GM12878 (cell line): ENCODE measurements around the gene FBXL15. TPM values are rescaled to one million over a fixed set of nuclear protein-coding genes. Genes with fewer than 3 reads are reported as not detected.

ENCODE experiments used
- ATAC-seq: fragments of 200-7000 bp; cut with Tn5 transposase; 3 replicates; pipeline ENCODE4 v1.9.1; 2020; ENCODE audit warnings: mild to moderate bottlenecking, moderate library complexity
- BruUV-seq: library from RNA; stranded (reverse); fragments of 400-500 nt; replicated peaks from 2 replicates; lab custom pipeline; 2021; lab: Mats Ljungman, UMichigan
- CTCF ChIA-PET: fragments of 300-600 bp; sonication (Branson Sonifier 250); formaldehyde crosslinking; extraction: SDS; loops from one replicate; lab custom pipeline; 2021; ENCODE audit warnings: inconsistent platforms; lab: Yijun Ruan, JAX
- POLR2A ChIA-PET: fragments of 350-600 bp; formaldehyde crosslinking; extraction: SDS; loops from one replicate; lab custom pipeline; 2021; ENCODE audit warnings: inconsistent platforms; lab: Charles Lee
- RAD21 ChIA-PET: fragments of 300-600 bp; sonication (Branson Sonifier 250); formaldehyde crosslinking; loops from one replicate; lab custom pipeline; 2023; ENCODE audit warnings: antibody characterized with exemption; ENCODE audit not compliant: unreplicated experiment; lab: Charles Lee
- SMC1A ChIA-PET: fragments of 300-600 bp; sonication (Branson Sonifier 250); formaldehyde crosslinking; loops from one replicate; lab custom pipeline; 2023; ENCODE audit not compliant: unreplicated experiment, uncharacterized antibody; lab: Charles Lee
- DNase-seq: peaks from one replicate; pipeline ENCODE4 v3.0.0-alpha.2; 2011; ENCODE audit warnings: low read depth, low spot score
- FAIRE-seq: peaks from 3 replicates; lab custom pipeline; 2011; peaks lifted over from hg19 to GRCh38; lab: Jason Lieb, UNC
- H2AFZ ChIP-seq: 2 replicates; pipeline ENCODE4 v1.6.0; 2011; ENCODE audit warnings: low read depth, low read length, control low read depth; ENCODE audit not compliant: control insufficient read depth
- H3K27ac ChIP-seq: 2 replicates; pipeline ENCODE4 v1.5.1; 2011; ENCODE audit warnings: control low read depth; ENCODE audit not compliant: control insufficient read depth, insufficient read depth
- H3K27me3 ChIP-seq, 2 experiments: replicated peaks in 1 of 2; 2 replicates each; pipeline versions ENCODE4 v1.6.0 to v1.6.1; 2011; ENCODE audit warnings: low read length in 1 of 2; ENCODE audit not compliant: control insufficient read depth in 2 of 2, insufficient read depth in 2 of 2
- H3K36me3 ChIP-seq, 2 experiments: 2 replicates each; pipeline ENCODE4 v1.5.1; 2011; ENCODE audit warnings: low read length in 1 of 2; ENCODE audit not compliant: control insufficient read depth in 2 of 2, insufficient read depth in 2 of 2
- H3K4me1 ChIP-seq: 2 replicates; pipeline ENCODE4 v1.6.1; 2011; ENCODE audit warnings: mild to moderate bottlenecking, low read length, moderate library complexity, mixed read lengths; ENCODE audit not compliant: control insufficient read depth, insufficient read depth
- H3K4me2 ChIP-seq: 2 replicates; pipeline ENCODE4 v1.6.0; 2011; ENCODE audit warnings: control low read depth; ENCODE audit not compliant: control insufficient read depth, insufficient read depth
- H3K4me3 ChIP-seq: fragments of 200-600 bp; sonication (generic); 2 replicates; pipeline ENCODE4 v1.5.1; 2016
- H3K79me2 ChIP-seq: 2 replicates; pipeline ENCODE4 v1.6.0; 2011; ENCODE audit warnings: low read length; ENCODE audit not compliant: control insufficient read depth, insufficient read depth
- H3K9ac ChIP-seq: 2 replicates; pipeline ENCODE4 v1.8.0; 2011; ENCODE audit warnings: low read length, control low read depth, mixed read lengths; ENCODE audit not compliant: control insufficient read depth, insufficient read depth
- H3K9me3 ChIP-seq: replicated peaks from 3 replicates; pipeline ENCODE4 v1.5.1; 2011; ENCODE audit warnings: mild to moderate bottlenecking, low read length; ENCODE audit not compliant: control insufficient read depth, insufficient read depth
- H4K20me1 ChIP-seq: 2 replicates; pipeline ENCODE4 v1.6.0; 2011; ENCODE audit not compliant: control insufficient read depth, insufficient read depth
- BACH1 ChIP-seq: fragments of 450-650 bp; IDR thresholded peaks from 2 replicates; pipeline ENCODE4 v1.6.1; 2017; ENCODE audit warnings: mild to moderate bottlenecking, borderline replicate concordance
- BMI1 ChIP-seq: fragments of 450-650 bp; IDR thresholded peaks from 2 replicates; pipeline ENCODE4 v1.6.1; 2016; ENCODE audit warnings: mild to moderate bottlenecking, moderate library complexity, borderline replicate concordance
- ETV6 ChIP-seq, 2 experiments: fragments of 450-650 bp in 1 of 2; IDR thresholded peaks in 1 of 2; conservative IDR thresholded peaks in 1 of 2; 2 replicates each; pipeline ENCODE4 v1.6.1; 2014; ENCODE audit warnings: antibody characterized with exemption in 1 of 2, borderline replicate concordance in 1 of 2, low read depth in 1 of 2, mild to moderate bottlenecking in 1 of 2, moderate library complexity in 1 of 2
- FOXM1 ChIP-seq: IDR thresholded peaks from 2 replicates; pipeline ENCODE4 v1.6.1; 2012; ENCODE audit warnings: low read depth, mild to moderate bottlenecking, inconsistent platforms, low read length, moderate library complexity
- JUNB ChIP-seq: IDR thresholded peaks from 2 replicates; pipeline ENCODE4 v1.6.1; 2016; ENCODE audit warnings: antibody characterized with exemption, mild to moderate bottlenecking
- MTA2 ChIP-seq: fragments of 450-650 bp; IDR thresholded peaks from 2 replicates; pipeline ENCODE4 v1.6.1; 2016; ENCODE audit warnings: low read depth, mild to moderate bottlenecking, moderate library complexity
- MXI1 ChIP-seq: fragments of 150-350 bp; IDR thresholded peaks from 2 replicates; pipeline ENCODE4 v1.6.1; 2011; ENCODE audit warnings: low read depth, mild to moderate bottlenecking, inconsistent platforms, low read length, improper control_type of control experiment
- PAX8 ChIP-seq: fragments of 450-650 bp; IDR thresholded peaks from 2 replicates; pipeline ENCODE4 v1.6.1; 2017; ENCODE audit warnings: mild to moderate bottlenecking, moderate library complexity
- PML ChIP-seq: IDR thresholded peaks from 2 replicates; pipeline ENCODE4 v1.6.1; 2012; ENCODE audit warnings: low read length, inconsistent platforms
- REST ChIP-seq: IDR thresholded peaks from 2 replicates; pipeline ENCODE4 v1.6.1; 2012; ENCODE audit warnings: mild to moderate bottlenecking, low read depth, low read length
- RFX5 ChIP-seq: IDR thresholded peaks from 2 replicates; pipeline ENCODE4 v1.6.1; 2011; ENCODE audit warnings: low read depth, low read length, improper control_type of control experiment
- SRF ChIP-seq, 2 experiments: IDR thresholded peaks; 2 replicates each; pipeline ENCODE4 v1.6.1; 2011; ENCODE audit warnings: low read depth in 2 of 2, low read length in 2 of 2, mild to moderate bottlenecking in 1 of 2, moderate library complexity in 1 of 2
- YBX1 ChIP-seq: fragments of 450-650 bp; IDR thresholded peaks from 2 replicates; pipeline ENCODE4 v1.6.1; 2016; ENCODE audit warnings: antibody characterized with exemption
- ZZZ3 ChIP-seq: IDR thresholded peaks from 2 replicates; pipeline ENCODE4 v1.6.1; 2011; ENCODE audit warnings: low read depth; ENCODE audit not compliant: control insufficient read depth, insufficient read length
- WGBS: methylation state at CpG from one replicate; pipeline ENCODE4 v1.1.6; 2016; ENCODE audit warnings: low lambda C conversion rate; ENCODE audit not compliant: insufficient replicate concordance, insufficient coverage; ENCODE audit errors: missing lambda C conversion rate; 5-methylcytosine and 5-hydroxymethylcytosine counted together
- in situ Hi-C: fragments of 300-500 bp; cut with MboI; formaldehyde crosslinking; loops from 9 replicates; pipeline ENCODE4 v1.14.3; 2018; ENCODE audit warnings: mixed read lengths
- intact Hi-C: fragments of 100-400 bp; cut with micrococcal nuclease; formaldehyde crosslinking; loops from one replicate; pipeline ENCODE4 v1.14.2; 2022; ENCODE audit not compliant: unreplicated experiment
- polyA plus RNA-seq, 11 experiments: library from polyadenylated mRNA; depleted of rRNA in 4 of 11; unstranded in 6 of 11; stranded (reverse) in 5 of 11; fragments of >200 nt; fragmentation: Nextera tagmentation in 4 of 11; fragmentation: Illumina TruSeq in 1 of 11; extraction: Ambion mirVana in 4 of 11; extraction: Trizol in 1 of 11; gene quantifications; 1 replicate in 1 of 11; 2 replicates in 10 of 11; pipeline versions ENCODE4 v1.2.1 to v1.2.3, GENCODE V29; 2011 to 2016; ENCODE audit warnings: inconsistent platforms in 2 of 11, missing spikeins in 2 of 11, low read depth in 1 of 11
- total RNA-seq, 4 experiments: library from RNA; depleted of rRNA in 3 of 4; stranded (reverse); fragments of >200 nt in 3 of 4; fragmentation: Illumina TruSeq in 1 of 4; extraction: Trizol in 1 of 4; gene quantifications; 2 replicates each; pipeline versions ENCODE4 v1.2.1 to v1.2.3, GENCODE V29; 2013 to 2021
- TF ChIP-seq, protein P1 (sequence below): fragments of 450-650 bp; IDR thresholded peaks from 2 replicates; pipeline ENCODE4 v1.6.1; 2017; ENCODE audit warnings: antibody characterized with exemption, mild to moderate bottlenecking, moderate library complexity
- TF ChIP-seq, protein P2 (sequence below): fragments of 450-650 bp; IDR thresholded peaks from 2 replicates; pipeline ENCODE4 v1.6.1; 2017; ENCODE audit warnings: low read depth, mild to moderate bottlenecking, moderate library complexity

The FBXL15 gene
- total and polyA plus RNA-seq, 10 of the 15 experiments (the other 5 are each of a cell fraction or from before 2014, with no cell fraction given) = 0.13 to 21.3 (median 7.9) TPM

DNA sequence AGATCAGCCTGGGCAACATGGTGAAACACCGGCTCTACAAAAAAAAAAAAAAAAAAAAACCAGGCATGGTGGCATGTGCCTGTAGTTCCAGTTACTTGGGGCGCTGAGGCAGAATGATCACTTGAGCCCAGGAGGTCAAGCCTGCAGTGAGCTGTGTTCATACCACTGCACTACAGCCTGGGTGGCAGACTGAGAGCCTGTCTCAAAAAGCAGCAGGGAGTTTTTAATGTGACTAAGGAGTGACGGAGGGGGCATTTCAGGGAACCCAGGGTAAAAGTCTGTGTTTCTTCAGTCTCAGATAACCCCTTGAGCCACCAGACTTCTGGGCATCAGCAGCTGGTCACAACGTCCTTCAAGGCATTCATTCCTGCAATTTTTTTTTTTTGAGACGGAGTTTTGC lies 32.9 kb downstream of the FBXL15 start:
- ChIA-PET SMC1A (interaction anchor here (0.6 to 1.0 kb wide), 3 partner anchors 17 to 630 kb away, joined by 3 read pairs; no protein-coding TSS in a partner anchor), RAD21 (interaction anchor here (0.6 kb wide), 1 partner anchor 59 kb away, joined by 7 read pairs; no protein-coding TSS in a partner anchor), CTCF (interaction anchor here (0.7 to 4.0 kb wide), 4 partner anchors 32 to 223 kb away, joined by 3 to 21 read pairs (median 4); partner anchors contain the start of gene FBXL15), POLR2A (interaction anchor here (1.0 to 6.1 kb wide), 3 partner anchors 8 to 59 kb away, joined by 4 to 69 read pairs (median 44); partner anchors contain the start of gene NFKB2)
- H3K4me1 ChIP-seq = peaks cover 18% of the 10 kb centered on the region
- in situ Hi-C loops = no loop called here
- intact Hi-C loops = no loop called here
- 83% methylated on average over 4 of the region's 5 CpGs for WGBS
- no peaks in the 10 kb centered on the region; a peak in 1 of 4 replicates for H3K36me3 ChIP-seq
- H3K4me3 ChIP-seq = no peak overlapping the region
- no peak overlapping the region for H3K4me2 ChIP-seq
- H3K79me2 ChIP-seq = peaks cover 21% of the 10 kb centered on the region
- no TSS peak for BruUV-seq
- no peak for DNase-seq
- ATAC-seq = no peak
- H3K27ac ChIP-seq = no peak overlapping the region
- no peak overlapping the region for H3K9ac ChIP-seq
- no peak overlapping the region for H2AFZ ChIP-seq
- no peaks in the 10 kb centered on the region for H4K20me1 ChIP-seq
- no peaks in the 10 kb centered on the region for H3K9me3 ChIP-seq
- no peaks in the 10 kb centered on the region for H3K27me3 ChIP-seq
- TF ChIP-seq BACH1 (no peak), ZZZ3 (no peak), YBX1 (no peak), JUNB (no peak), REST (no peak), FOXM1 (no peak), ETV6 (conservative IDR thresholded peaks at IDR 0.05 in 1 of 2, IDR thresholded peaks at IDR 0.05 in 1 of 2; ENCODE audit: borderline replicate concordance in 1 of 2, low read depth in 1 of 2) (no peak), BMI1 (no peak), MTA2 (no peak), PML (no peak), SRF (IDR thresholded peaks at IDR 0.05; ENCODE audit: low read depth in 2 of 2, low read length in 2 of 2) (no peak), RFX5 (no peak), MXI1 (no peak), PAX8 (no peak)
- TF ChIP-seq, protein P1, sequence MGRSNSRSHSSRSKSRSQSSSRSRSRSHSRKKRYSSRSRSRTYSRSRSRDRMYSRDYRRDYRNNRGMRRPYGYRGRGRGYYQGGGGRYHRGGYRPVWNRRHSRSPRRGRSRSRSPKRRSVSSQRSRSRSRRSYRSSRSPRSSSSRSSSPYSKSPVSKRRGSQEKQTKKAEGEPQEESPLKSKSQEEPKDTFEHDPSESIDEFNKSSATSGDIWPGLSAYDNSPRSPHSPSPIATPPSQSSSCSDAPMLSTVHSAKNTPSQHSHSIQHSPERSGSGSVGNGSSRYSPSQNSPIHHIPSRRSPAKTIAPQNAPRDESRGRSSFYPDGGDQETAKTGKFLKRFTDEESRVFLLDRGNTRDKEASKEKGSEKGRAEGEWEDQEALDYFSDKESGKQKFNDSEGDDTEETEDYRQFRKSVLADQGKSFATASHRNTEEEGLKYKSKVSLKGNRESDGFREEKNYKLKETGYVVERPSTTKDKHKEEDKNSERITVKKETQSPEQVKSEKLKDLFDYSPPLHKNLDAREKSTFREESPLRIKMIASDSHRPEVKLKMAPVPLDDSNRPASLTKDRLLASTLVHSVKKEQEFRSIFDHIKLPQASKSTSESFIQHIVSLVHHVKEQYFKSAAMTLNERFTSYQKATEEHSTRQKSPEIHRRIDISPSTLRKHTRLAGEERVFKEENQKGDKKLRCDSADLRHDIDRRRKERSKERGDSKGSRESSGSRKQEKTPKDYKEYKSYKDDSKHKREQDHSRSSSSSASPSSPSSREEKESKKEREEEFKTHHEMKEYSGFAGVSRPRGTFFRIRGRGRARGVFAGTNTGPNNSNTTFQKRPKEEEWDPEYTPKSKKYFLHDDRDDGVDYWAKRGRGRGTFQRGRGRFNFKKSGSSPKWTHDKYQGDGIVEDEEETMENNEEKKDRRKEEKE = no peak
- TF ChIP-seq, protein P2, sequence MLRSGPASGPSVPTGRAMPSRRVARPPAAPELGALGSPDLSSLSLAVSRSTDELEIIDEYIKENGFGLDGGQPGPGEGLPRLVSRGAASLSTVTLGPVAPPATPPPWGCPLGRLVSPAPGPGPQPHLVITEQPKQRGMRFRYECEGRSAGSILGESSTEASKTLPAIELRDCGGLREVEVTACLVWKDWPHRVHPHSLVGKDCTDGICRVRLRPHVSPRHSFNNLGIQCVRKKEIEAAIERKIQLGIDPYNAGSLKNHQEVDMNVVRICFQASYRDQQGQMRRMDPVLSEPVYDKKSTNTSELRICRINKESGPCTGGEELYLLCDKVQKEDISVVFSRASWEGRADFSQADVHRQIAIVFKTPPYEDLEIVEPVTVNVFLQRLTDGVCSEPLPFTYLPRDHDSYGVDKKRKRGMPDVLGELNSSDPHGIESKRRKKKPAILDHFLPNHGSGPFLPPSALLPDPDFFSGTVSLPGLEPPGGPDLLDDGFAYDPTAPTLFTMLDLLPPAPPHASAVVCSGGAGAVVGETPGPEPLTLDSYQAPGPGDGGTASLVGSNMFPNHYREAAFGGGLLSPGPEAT = no peak
- no peak for FAIRE-seq
